T follicular helper cell (primary cell): ENCODE measurements around the gene EEIG2.
"Not testable (repeated sequence)": the region's sequence is repeated elsewhere in the genome, so short reads cannot be mapped to it uniquely, and the experiment has no call there.

Experiments used
- DNase-seq: peaks from one replicate; pipeline ENCODE4 v3.0.0-alpha.2; 2020; ENCODE audit warnings: low read depth
- total RNA-seq, 2 experiments: gene quantifications; one replicate each; lab custom pipeline; 2026; lab: John Stamatoyannopoulos, UW

The EEIG2 gene
- 22.3 to 113 reads per million in 2 experiments for total RNA-seq

DNA sequence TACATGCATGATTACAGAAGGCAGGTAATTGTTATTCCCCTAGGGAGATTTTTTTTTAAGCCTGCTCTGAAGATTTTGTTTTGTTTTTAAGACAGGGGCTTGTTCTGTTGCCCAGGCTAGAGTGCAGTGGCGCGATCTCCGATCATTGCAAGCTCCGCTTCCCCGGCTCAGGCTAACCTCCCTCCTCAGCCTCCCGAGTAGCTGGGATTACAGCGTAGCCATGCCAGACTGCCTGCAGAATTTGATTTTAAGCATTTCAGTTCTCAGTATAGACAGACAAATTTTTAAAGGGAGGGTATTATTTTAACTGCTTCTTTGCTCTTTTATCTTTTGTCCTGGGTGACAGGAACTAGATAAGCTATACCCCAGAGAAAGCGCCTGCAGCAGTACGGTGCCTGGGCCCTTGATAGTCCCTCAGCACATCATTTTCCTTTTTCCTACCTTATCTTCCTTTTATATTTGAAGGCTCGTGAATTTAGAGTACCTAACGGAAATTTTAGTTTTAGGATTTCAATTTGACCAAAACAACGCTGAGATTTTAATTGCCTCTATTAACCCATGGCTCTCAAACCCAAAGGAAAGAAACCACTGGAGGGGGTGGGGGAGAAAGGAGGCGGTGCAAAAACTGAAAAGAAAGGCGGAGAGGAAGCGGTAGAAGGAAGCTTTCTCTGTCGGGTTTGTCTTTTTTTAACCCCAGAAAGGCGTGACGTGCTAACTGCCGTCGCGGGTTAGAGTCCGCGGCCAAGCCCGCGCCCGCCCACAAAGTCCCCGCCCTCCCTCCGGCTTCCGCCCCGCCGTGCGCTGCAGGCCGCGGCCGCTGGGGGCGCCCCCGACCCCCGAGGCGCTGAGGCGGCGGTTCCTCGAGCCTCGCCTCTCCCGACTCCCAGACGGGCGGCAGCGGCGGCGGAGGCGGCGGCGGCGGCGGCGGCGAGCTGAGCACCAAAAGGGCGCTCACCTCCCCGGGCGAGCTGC, at the start of gene EEIG2:
EEIG2 (plus strand) TSS at position 886 of the 972 bp plus-strand sequence. CDS start 329 bp downstream, outside the sequence.
- peak; percentile 85 for DNase-seq

- no peak for DNase-seq
Observed at GRCh38 chr1:108511764-108512163, 48.1 kb upstream of the EEIG2 start.

DNA sequence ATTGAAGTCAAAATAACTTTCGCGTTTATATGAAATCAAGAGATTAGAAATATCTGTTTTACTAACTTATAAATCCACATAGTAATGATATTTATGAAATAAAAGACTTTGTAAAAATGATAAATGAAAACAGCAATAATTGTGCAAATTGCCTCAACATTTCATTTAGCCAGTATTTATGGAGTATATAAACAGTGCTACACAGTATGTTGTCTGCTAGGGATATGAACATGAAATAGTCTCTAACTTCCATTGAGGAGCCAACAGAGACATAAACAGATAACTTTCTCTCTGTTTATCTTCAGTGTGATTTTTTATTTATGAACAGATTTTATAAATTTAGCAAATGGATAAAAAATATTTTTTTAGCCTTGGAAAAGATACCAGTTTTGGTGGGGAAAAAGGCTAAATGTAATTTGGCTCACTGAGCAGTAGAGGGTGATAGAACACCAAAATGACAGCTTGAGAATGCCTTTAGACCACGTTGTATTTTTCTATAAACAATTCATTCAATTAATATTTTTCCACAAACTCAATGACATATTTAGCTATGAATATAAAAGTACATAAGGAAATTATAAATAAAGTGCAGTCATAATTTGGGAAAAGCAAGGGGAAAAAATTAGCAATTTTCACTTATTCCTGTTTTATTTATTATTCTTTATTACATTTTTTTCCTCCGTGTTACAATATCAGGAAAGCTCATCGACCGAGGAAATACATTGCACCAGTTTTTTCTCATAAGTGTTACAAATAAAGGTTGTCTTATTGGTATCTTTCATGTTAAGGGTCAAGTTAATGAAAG, 47.5 kb upstream of the EEIG2 start:
- no peak for DNase-seq

- no peak for DNase-seq
Observed at GRCh38 chr1:108513044-108513415, 46.9 kb upstream of the EEIG2 start.

- DNase-seq: not testable (repeated sequence)
Observed at GRCh38 chr1:108513914-108514313, 46.0 kb upstream of the EEIG2 start.

DNA sequence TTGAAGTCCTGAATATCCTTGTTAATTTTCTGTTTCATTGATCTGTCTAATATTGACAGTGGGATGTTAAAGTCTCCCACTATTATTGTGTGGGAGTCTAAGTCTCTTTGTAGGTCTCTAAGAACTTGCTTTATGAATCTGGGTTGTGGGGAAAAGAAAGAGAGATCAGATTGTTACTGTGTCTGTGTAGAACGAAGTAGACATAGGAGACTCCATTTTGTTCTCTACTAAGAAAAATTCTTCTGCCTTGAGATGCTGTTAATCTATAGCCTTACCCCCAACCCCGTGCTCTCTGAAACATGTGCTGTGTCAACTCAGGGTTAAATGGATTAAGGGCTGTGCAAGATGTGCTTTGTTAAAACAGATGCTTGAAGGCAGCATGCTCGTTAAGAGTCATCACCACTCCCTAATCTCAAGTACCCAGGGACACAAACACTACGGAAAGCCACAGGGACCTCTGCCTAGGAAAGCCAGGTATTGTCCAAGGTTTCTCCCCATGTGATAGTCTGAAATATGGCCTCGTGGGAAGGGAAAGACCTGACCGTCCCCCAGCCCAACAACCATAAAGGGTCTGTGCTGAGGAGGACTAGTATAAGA, 42.5 kb upstream of the EEIG2 start:
- DNase-seq: not testable (repeated sequence)

- no peak for DNase-seq
Observed at GRCh38 chr1:108521990-108522393, 37.9 kb upstream of the EEIG2 start.

GRCh38 chr1:108523829-108524228, 36.1 kb upstream of the EEIG2 start:
- DNase-seq: no peak

- DNase-seq: no peak
Observed at GRCh38 chr1:108524676-108525075, 35.2 kb upstream of the EEIG2 start.

DNA sequence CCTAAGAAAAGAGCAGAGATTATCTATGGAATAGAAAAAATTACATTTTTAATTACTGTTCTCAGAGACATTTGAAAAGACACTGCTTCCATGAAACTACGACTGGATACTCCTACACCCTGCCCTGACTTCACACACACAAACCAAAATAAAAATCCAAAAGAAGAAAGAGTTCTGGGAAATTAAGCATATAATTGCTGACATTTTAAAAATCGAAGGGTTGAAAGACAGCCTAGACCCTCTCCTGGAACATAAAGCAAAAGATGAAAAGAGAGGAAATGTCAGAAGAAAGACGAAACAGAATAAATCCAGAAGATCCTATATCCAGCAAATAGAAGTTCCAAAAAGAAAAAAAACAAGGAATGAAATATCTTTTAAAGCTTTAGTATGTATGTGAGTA, 32.8 kb upstream of the EEIG2 start:
- DNase-seq: no peak

GRCh38 chr1:108527837-108528236, 32.1 kb upstream of the EEIG2 start:
- no peak for DNase-seq

- DNase-seq: no peak
Observed at GRCh38 chr1:108531444-108531843, 28.5 kb upstream of the EEIG2 start.

GRCh38 chr1:108532730-108533129, 27.2 kb upstream of the EEIG2 start:
- DNase-seq: no peak

GRCh38 chr1:108533351-108534083, 26.4 kb upstream of the EEIG2 start:
- no peak for DNase-seq

DNA sequence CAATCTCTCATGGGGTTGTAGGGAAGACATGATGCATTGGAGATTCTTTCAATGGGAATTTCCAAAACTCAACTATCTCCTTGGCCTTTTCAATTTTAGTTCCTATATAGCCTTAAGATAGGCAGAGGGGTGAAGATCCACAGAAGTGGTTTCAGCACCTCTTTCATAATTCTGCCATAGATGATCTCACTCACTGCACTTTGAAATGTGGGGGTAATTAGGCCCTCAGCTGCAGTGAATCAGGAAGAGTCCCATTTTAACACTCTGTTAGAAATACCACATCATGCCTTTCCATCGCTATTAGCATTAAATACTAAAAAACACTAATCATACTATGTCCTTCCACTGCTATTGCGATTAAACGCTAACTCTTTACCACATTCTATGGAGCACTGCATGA, 25.1 kb upstream of the EEIG2 start:
- no peak for DNase-seq

DNA sequence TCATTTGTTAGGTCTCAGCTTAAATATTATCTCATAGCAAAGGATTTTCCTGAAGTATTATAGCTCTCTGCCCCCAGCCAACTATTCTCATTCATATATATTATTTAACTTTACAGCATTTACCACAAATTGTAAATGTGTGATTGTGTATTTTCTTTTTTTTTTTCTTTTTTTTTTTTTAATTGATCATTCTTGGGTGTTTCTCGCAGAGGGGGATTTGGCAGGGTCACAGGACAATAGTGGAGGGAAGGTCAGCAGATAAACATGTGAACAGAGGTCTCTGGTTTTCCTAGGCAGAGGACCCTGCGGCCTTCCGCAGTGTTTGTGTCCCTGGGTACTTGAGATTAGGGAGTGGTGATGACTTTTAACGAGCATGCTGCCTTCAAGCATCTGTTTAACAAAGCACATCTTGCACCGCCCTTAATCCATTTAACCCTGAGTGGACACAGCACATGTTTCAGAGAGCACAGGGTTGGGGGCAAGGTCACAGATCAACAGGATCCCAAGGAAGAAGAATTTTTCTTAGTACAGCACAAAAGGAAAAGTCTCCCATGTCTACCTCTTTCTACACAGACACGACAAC, 24.5 kb upstream of the EEIG2 start:
- DNase-seq: not testable (repeated sequence)

- DNase-seq: not testable (repeated sequence)
Observed at GRCh38 chr1:108536021-108536420, 23.9 kb upstream of the EEIG2 start.

- DNase-seq: not testable (repeated sequence)
Observed at GRCh38 chr1:108536791-108537190, 23.1 kb upstream of the EEIG2 start.

DNA sequence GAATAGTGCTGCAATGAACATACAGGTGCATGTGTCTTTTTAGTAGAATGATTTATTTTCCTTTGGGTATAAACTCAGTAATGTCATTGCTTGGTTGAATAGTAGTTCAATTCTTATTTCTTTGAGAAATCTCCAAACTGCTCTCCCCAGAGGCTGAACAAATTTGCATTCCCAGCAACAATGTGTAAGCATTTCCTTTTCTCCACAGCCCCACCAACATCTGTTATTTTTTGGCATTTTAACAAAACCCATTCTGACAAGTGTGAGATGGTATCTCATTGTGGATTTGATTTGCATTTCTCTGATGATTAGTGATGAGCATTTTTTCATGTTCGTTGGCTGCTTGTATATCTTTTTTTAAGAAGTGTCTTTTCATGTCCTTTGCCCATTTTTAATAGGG, 21.9 kb upstream of the EEIG2 start:
- no peak for DNase-seq

DNA sequence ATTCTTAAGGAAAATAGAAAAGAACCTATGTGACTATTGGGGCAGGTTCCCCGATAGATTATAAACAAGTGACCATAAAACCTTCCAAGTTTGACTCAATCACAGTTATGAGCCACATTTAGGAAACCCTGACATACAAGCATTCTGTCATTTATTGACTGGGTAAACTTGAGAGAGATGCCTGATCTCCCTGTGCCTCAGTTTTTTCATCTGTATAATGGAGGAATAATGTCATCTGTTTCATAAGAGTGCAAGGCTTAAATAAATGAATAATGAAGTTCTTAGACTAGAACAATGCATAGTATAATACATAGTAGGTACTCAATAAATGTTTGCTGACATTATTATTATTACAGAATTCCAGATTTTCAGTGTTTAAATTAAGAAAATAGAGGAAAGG, 18.9 kb upstream of the EEIG2 start:
- no peak for DNase-seq

DNA sequence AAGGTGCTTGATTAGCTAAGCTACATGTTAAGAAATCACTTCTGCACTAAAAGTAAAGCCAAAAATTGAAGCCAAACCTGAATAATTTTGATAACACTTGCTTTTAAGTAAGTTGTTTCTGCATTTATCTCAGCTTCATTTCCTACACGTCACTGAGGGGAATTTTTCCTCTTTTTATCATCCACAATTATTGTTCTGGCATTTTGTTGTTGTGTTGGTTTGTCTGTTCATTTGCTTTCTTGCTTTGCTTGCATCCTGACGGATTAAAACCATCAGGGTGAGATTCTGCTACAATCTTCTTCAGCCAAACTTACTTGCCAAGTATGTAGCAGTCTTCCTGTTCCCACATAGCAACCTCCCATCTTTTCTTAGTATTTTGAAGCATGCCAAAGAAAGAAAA, 18.0 kb upstream of the EEIG2 start:
- no peak for DNase-seq
